IPS-20b (cell line): ENCODE data around the gene SPECC1.

ENCODE experiments used
- H3K27ac ChIP-seq: one replicate; pipeline ENCODE4 v1.5.1; 2013; ENCODE audit warnings: low read length
- H3K27me3 ChIP-seq: 2 replicates; pipeline ENCODE4 v1.6.1; 2013; ENCODE audit warnings: mild to moderate bottlenecking, low read length, inconsistent platforms; ENCODE audit not compliant: insufficient read depth
- H3K36me3 ChIP-seq: 2 replicates; pipeline ENCODE4 v1.6.1; 2013; ENCODE audit warnings: low read depth, mild to moderate bottlenecking, inconsistent platforms, low read length, moderate library complexity; ENCODE audit not compliant: insufficient read depth
- H3K4me1 ChIP-seq: 2 replicates; pipeline ENCODE4 v1.6.1; 2013; ENCODE audit warnings: mild to moderate bottlenecking, control low read depth, inconsistent platforms, low read length, moderate library complexity; ENCODE audit not compliant: insufficient read depth
- H3K4me3 ChIP-seq: 2 replicates; pipeline ENCODE4 v1.5.1; 2013; ENCODE audit warnings: mild to moderate bottlenecking, low read length, inconsistent platforms
- H3K9ac ChIP-seq: 2 replicates; pipeline ENCODE4 v1.6.1; 2013; ENCODE audit warnings: low read depth, mild to moderate bottlenecking, inconsistent platforms, low read length, moderate library complexity
- H3K9me3 ChIP-seq: 2 replicates; pipeline ENCODE4 v1.6.1; 2013; ENCODE audit warnings: mild to moderate bottlenecking, low read depth, low read length, inconsistent platforms; ENCODE audit not compliant: insufficient read depth

The SPECC1 gene

DNA sequence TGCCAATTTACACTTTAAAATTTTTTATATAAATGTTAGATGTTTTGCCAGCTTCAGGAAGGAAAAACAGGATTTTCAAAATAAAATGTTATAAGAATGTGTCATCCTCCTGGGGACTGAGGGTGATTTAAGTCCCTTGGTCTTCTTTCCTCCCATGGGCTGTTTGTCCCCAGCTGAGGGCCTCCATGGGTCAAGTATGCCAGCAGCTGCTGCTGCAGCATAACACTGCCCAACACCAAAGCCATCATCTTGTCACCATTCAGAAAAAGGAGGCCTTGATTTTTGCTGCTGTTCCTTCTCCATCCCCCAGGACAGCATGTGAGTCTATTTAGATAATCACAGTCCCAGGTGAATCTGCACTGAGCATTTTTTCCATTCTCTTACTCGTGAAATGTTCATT, 269.6 kb downstream of the SPECC1 start:
- Histone ChIP-seq H3K4me3 (no peak overlapping the region), H3K9me3 (no peaks in the 10 kb centered on the region), H3K4me1 (no peaks in the 10 kb centered on the region), H3K36me3 (peaks cover 7% of the 10 kb centered on the region), H3K9ac (no peak overlapping the region), H3K27me3 (no peaks in the 10 kb centered on the region), H3K27ac (no peak overlapping the region)

GRCh38 chr17:20279631-20280030, 270.5 kb downstream of the SPECC1 start:
- H3K4me3 ChIP-seq, result no peak overlapping the region
- no peak overlapping the region for H3K27ac ChIP-seq
- no peaks in the 10 kb centered on the region for H3K4me1 ChIP-seq
- H3K9me3 ChIP-seq, result no peaks in the 10 kb centered on the region
- no peak overlapping the region for H3K9ac ChIP-seq
- peaks cover 7% of the 10 kb centered on the region for H3K36me3 ChIP-seq
- no peaks in the 10 kb centered on the region for H3K27me3 ChIP-seq

DNA sequence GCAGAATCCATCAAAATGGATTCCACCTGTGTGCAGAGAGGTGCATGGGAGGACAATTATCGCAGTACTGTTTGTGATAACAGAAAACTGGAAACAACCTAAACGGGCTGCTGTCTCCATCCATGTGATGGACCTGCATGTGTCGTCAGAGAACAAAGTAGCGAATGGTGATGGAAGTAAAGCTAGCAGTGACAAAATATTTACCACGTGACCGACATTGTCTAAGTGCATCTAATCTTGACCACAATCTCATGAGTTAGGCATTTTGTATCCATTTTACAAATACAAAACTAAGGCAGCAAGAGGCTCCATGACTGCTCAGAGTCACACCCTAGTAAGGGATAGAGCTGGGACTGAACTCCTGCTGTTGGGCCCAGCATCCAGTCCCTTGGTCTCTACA, 270.9 kb downstream of the SPECC1 start:
- Histone ChIP-seq H3K4me3 (no peak overlapping the region), H3K27me3 (no peaks in the 10 kb centered on the region), H3K27ac (no peak overlapping the region), H3K36me3 (peaks cover 7% of the 10 kb centered on the region), H3K4me1 (no peaks in the 10 kb centered on the region), H3K9ac (no peak overlapping the region), H3K9me3 (no peaks in the 10 kb centered on the region)

GRCh38 chr17:20280851-20281250, 271.7 kb downstream of the SPECC1 start:
- Histone ChIP-seq H3K4me1 (no peaks in the 10 kb centered on the region), H3K9me3 (no peaks in the 10 kb centered on the region), H3K27me3 (no peaks in the 10 kb centered on the region), H3K36me3 (peaks cover 7% of the 10 kb centered on the region), H3K9ac (no peak overlapping the region), H3K4me3 (no peak overlapping the region), H3K27ac (no peak overlapping the region)

DNA sequence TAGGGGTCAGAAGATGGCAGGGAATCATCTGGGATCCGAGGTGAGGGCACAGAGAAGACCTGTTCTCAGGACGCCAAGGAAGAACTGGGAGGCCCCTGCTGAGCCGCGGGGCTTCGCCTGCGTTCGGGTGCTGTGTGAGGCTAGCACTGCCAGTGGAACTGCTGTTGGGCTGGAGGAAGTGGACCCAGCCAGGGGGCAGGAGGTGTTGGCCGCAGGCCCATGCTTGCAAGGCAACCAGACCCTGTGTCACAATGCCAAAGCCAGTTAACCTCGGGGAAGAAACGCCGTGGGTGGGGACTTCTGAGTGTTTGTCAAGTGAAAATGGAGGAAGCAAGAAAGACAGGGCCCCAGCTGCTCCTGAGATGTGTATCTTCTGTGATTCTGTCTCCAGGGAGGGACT, 272.7 kb downstream of the SPECC1 start:
- Histone ChIP-seq H3K9ac (no peak overlapping the region), H3K4me1 (no peaks in the 10 kb centered on the region), H3K36me3 (peaks cover 13% of the 10 kb centered on the region), H3K27ac (no peak overlapping the region), H3K27me3 (no peaks in the 10 kb centered on the region), H3K4me3 (no peak overlapping the region), H3K9me3 (no peaks in the 10 kb centered on the region)

- no peaks in the 10 kb centered on the region for H3K9me3 ChIP-seq
- no peak overlapping the region for H3K4me3 ChIP-seq
- H3K9ac ChIP-seq, result no peak overlapping the region
- no peaks in the 10 kb centered on the region for H3K4me1 ChIP-seq
- no peaks in the 10 kb centered on the region for H3K27me3 ChIP-seq
- H3K27ac ChIP-seq, result no peak overlapping the region
- peaks cover 13% of the 10 kb centered on the region for H3K36me3 ChIP-seq
These were observed 273.6 kb downstream of the SPECC1 start for GRCh38 chr17:20282526-20283308.

DNA sequence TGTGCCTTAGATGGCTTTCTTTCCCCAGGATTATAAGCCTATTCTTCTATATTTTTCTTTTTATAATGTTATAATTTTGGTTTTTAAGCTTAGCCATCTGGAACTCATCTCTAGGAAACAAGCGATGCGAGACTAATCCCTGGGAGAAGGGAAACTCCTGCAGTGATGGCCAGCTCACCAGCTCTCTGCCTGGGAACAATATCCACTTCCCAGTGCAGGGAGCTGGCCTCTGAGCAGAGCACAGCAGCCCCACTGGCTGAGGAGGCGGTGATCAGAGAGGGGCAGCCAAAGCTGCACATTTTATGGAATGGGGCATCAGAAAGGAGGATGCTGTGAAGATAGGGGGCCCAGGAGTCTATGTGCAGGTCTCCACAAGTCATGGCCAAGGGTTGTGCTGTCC, 274.9 kb downstream of the SPECC1 start:
- H3K27me3 ChIP-seq, result no peaks in the 10 kb centered on the region
- no peak overlapping the region for H3K4me3 ChIP-seq
- H3K36me3 ChIP-seq, result peaks cover 13% of the 10 kb centered on the region

DNA sequence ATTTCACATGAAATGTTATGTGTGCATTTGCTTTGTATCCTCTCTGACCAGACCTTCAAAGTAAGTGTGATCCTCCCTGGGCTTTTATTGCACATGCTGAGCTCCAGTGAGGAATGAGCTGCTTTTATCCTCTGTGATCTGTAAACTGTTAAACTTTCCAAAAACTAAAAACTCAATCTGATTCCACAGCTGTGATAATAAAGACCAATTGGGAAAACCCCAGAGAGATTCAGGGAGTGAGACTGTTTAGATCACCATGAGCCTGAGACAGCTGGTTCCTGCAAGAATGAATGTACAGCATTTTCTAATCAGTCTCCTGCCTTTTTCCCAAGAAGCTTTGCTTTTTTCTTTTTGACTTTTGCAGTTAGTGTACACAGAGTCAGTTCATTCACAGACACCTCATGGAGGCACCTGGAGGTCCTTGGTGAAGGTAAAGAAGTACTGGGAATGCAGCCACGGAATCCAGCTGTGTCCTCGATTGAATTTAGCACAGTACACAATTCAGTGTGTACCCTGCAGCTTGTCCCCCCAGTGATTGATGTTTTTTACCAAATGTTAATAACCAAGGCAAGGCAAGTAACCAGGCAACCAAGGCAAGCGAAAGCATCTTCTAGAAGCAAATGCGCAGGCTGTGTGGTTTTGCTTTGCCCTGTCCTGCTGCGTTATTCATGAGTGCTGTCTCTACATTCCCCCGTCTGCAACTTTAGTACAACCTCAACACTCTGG, 275.6 kb downstream of the SPECC1 start:
- no peaks in the 10 kb centered on the region for H3K9me3 ChIP-seq
- no peak overlapping the region for H3K27ac ChIP-seq
- H3K4me1 ChIP-seq, result no peaks in the 10 kb centered on the region
- no peak overlapping the region for H3K9ac ChIP-seq
- no peaks in the 10 kb centered on the region for H3K27me3 ChIP-seq
- H3K36me3 ChIP-seq, result peaks cover 13% of the 10 kb centered on the region
- no peak overlapping the region for H3K4me3 ChIP-seq

More for the DNA sequence above, 274.9 kb downstream of the SPECC1 start:
- Histone ChIP-seq H3K4me1 (no peaks in the 10 kb centered on the region), H3K9ac (no peak overlapping the region), H3K9me3 (no peaks in the 10 kb centered on the region), H3K27ac (no peak overlapping the region)

DNA sequence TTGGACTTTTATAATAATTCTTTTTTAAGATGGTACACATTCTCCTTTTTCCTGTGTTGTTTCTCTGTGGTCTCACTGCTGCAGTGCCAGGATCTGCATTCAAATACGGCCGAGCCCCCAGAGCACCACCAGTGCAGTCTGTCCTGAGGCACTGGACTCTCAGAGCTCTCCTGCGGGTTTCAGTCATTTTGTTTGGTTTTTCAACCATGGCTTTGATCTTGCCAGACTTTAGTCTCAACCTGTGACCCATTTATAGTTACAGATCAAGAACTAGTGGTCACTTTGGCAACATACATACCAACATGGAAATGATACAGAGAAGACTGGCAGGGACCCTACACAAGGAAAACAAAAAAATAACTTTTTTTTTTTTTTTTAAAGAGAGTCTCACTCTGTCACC, 280.8 kb downstream of the SPECC1 start:
- no peak overlapping the region for H3K9ac ChIP-seq
- no peaks in the 10 kb centered on the region for H3K4me1 ChIP-seq
- no peaks in the 10 kb centered on the region for H3K27me3 ChIP-seq
- no peak overlapping the region for H3K4me3 ChIP-seq
- H3K36me3 ChIP-seq, result peaks cover 14% of the 10 kb centered on the region; the same call in 1 of the 2 replicates
- no peaks in the 10 kb centered on the region for H3K9me3 ChIP-seq
- H3K27ac ChIP-seq, result no peak overlapping the region

DNA sequence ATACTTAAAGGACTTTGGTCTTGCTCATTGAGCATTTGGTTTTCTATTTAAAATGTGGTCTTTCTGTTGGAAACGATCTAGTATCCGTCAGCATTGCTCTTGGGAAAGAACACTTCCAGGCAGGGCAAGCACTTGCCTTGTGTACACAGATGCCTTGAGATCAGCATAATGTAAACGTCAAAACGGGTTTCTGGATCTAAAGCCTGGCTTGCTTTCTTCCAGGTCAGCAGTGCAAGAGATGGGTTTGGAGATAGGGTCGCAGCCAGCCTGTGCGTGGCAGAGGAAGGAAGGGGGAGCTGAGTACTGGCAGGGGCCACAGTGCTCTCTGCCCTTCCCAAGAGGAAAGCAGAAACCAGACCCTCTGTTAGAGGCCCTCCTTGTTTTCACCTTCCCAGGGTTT, 282.7 kb downstream of the SPECC1 start:
- H3K9me3 ChIP-seq, result no peaks in the 10 kb centered on the region
- H3K36me3 ChIP-seq, result peaks cover 11% of the 10 kb centered on the region
- H3K27ac ChIP-seq, result no peak overlapping the region
- no peaks in the 10 kb centered on the region for H3K4me1 ChIP-seq
- H3K27me3 ChIP-seq, result no peaks in the 10 kb centered on the region
- H3K4me3 ChIP-seq, result no peak overlapping the region
- no peak overlapping the region for H3K9ac ChIP-seq

- H3K9ac ChIP-seq, result no peak overlapping the region
- H3K27me3 ChIP-seq, result no peaks in the 10 kb centered on the region
- no peak overlapping the region for H3K27ac ChIP-seq
- H3K36me3 ChIP-seq, result peaks cover 20% of the 10 kb centered on the region
- H3K4me1 ChIP-seq, result no peaks in the 10 kb centered on the region
- H3K9me3 ChIP-seq, result no peaks in the 10 kb centered on the region
- H3K4me3 ChIP-seq, result no peak overlapping the region
These were observed 284.3 kb downstream of the SPECC1 start for GRCh38 chr17:20293501-20293900.

DNA sequence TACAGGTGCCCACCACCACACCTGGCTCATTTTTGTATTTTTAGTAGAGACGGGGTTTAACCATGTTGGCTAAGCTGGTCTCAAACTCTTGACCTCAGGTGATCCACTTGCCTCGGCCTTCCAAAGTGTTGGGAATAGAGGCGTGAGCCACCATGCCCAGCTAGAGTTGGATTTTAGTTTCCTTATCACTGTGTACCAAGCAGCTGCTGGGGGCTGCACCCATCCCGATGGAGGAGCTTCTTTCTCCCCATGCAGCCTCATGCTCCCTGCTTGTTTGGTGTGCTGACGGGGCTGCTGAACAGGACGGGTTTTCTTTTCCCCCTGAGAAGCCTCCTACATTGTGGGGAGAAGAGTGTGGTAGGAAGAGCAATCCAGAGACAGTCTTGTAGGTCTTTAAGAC, 285.0 kb downstream of the SPECC1 start:
- H3K36me3 ChIP-seq, result peaks cover 20% of the 10 kb centered on the region
- H3K4me1 ChIP-seq, result no peaks in the 10 kb centered on the region
- no peak overlapping the region for H3K4me3 ChIP-seq
- no peaks in the 10 kb centered on the region for H3K9me3 ChIP-seq
- no peak overlapping the region for H3K9ac ChIP-seq
- H3K27me3 ChIP-seq, result no peaks in the 10 kb centered on the region
- H3K27ac ChIP-seq, result no peak overlapping the region
